GM21381 (cell line): ENCODE results near the gene ALDH1B1.

ENCODE experiments used
- ATAC-seq: cut with Tn5 transposase; IDR thresholded peaks from one replicate; pipeline ENCODE4 v1.9.1; 2021; ENCODE audit warnings: mild to moderate bottlenecking, moderate library complexity; ENCODE audit not compliant: unreplicated experiment

ALDH1B1 gene

GRCh38 chr9:38437193-38437823 is 44.8 kb downstream of the ALDH1B1 start:
- peak; percentile 54 for ATAC-seq

DNA sequence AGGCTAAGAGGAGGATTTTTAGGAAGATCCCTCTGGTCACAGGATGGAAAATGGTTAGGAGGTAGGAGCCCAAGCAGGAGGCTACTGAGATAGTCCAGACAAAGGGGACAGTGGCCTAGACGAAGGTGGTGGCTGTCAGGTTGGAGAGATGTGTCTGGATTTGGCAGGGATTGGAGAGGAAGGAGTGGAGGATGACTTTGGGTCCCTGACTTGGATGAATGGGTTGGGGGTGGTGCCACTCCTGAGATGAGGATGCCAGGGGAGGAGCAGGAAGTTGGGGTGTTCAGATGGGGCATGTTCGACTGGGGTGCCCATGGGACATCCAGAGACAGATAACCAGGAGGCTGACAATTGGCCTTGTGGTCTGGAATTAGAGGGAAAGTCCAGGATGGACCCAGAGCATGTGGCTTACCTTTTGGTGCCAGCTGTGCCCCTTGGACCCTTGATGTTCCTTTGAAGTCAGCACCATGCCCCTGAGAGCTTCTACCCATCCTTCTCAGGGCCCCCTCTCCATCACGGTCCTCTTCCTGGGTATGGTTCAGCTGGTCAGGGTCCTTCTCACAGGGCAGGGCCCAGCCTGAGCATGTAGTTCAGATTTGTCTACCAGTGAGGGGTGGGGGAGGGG is 46.9 kb downstream of the ALDH1B1 start:
- no peak for ATAC-seq

DNA sequence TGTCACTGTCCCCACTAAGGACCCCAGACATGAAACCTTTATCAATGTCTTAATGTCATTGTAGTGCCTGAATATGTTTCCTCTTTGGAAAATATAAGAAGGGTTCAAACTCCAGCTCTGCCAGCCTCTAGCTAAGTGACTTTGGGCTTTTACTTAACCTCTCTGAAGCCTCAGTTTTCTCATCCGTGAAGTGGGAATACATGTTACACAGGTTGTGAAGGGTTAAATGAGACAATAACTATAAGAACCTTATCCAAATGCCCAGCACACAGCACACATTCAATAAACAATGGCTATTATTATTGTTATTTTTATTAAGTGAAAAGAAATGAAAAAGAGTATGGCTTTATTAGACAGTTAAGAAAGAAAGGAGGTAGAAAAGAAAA is 47.4 kb downstream of the ALDH1B1 start:
- ATAC-seq, result no peak

DNA sequence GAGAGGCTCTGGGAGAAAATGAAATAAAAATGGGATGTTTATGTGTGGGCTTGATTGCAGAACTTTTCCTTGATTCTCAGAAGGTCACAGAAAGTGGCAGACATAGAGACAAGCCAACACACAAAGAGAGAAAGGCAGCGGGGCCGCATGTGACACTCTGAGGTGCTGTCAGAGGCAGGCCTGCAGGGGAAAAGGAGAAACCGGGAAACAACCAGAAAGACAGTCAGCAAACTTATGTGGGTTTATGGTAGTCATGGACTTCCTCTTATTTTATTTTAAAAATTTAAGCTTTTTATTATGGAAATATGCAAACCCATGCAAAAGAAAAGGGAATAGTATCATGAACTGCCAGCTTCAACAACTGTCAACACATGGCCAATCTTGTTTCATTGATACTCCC is 48.0 kb downstream of the ALDH1B1 start:
- ATAC-seq, result no peak

- ATAC-seq, result no peak
These were observed 49.0 kb downstream of the ALDH1B1 start for GRCh38 chr9:38441347-38442085.

DNA sequence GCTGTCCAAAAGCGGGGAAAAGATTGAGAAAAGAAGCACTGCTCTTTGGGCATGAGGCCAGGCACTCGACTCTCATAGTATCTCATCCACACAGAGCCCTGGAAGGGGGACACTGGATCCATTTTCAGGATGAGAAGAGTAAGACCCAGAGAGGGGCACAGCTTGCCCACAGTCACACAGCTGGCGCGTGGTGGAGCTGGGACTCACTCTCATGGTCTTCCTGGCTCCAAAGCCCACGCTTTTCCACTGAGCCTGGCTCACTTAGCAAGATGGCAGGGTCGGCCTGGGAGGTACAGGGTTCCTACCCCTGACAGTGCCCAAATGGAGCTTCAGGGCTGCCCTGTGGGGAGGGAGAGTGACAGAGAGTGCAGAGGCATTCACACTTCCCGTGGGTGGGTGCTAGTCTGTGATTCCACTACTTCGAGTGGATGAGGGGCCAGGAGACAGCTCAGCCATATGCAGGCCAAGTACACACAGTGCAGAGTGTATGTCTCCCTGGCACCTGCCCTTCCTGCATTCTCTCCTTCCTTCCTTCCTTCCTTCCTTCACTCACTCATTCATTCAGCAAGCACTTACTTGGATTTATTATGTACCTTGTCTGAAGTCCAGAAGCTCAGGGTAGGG is 50.1 kb downstream of the ALDH1B1 start:
- no peak for ATAC-seq

DNA sequence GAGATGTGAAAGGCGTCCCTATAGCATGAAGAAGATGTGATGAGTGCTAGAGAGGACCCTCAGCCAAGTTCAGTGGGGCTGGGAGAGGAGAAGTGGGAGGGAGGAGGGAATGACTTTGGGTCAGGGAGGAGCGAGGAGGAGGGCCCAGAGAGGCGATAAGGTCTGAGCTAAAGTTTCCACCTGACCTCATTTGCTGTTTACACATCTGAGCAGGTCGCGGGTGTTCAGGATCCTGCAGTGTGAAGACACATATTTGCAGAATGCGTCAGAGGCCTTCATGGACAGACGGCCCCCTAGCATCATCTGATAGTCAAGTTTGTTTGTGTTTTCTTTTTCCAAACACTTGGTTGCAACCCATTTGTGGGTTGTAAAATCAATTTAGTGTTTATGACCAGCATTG is 50.7 kb downstream of the ALDH1B1 start:
- no peak for ATAC-seq

- ATAC-seq, result no peak
These were observed 51.1 kb downstream of the ALDH1B1 start for GRCh38 chr9:38443597-38443996.

GRCh38 chr9:38445154-38446043 is 52.9 kb downstream of the ALDH1B1 start:
- peak; percentile 96 for ATAC-seq

- ATAC-seq, result no peak
These were observed 55.2 kb downstream of the ALDH1B1 start for GRCh38 chr9:38447703-38448102.
